ENCODE results near the gene ATOSB. TPM values are rescaled to one million over a fixed set of nuclear protein-coding genes. Genes with fewer than 3 reads are reported as not detected.

ATOSB gene
- total and polyA plus RNA-seq, 2 experiments from 2014 or later, result 16.1 to 18.3 TPM

GRCh38 chr9:35076848-35077247 is 38.8 kb downstream of the ATOSB start:
- Histone ChIP-seq H3K4me2 (no peak overlapping the region), H3K79me2 (peaks cover 20% of the 10 kb centered on the region)
- TF ChIP-seq, protein P1, sequence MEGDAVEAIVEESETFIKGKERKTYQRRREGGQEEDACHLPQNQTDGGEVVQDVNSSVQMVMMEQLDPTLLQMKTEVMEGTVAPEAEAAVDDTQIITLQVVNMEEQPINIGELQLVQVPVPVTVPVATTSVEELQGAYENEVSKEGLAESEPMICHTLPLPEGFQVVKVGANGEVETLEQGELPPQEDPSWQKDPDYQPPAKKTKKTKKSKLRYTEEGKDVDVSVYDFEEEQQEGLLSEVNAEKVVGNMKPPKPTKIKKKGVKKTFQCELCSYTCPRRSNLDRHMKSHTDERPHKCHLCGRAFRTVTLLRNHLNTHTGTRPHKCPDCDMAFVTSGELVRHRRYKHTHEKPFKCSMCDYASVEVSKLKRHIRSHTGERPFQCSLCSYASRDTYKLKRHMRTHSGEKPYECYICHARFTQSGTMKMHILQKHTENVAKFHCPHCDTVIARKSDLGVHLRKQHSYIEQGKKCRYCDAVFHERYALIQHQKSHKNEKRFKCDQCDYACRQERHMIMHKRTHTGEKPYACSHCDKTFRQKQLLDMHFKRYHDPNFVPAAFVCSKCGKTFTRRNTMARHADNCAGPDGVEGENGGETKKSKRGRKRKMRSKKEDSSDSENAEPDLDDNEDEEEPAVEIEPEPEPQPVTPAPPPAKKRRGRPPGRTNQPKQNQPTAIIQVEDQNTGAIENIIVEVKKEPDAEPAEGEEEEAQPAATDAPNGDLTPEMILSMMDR (IDR thresholded peaks at IDR 0.05; ENCODE audit: poor library complexity), result no peak
- no peak for TF ChIP-seq EZH2phosphoT487 (IDR thresholded peaks at IDR 0.05; ENCODE audit: low read depth, severe bottlenecking, unreplicated experiment)
- no peak for TF ChIP-seq EZH2 (IDR thresholded peaks at IDR 0.05; ENCODE audit: borderline replicate concordance)

GRCh38 chr9:35075358-35075757 is 40.3 kb downstream of the ATOSB start:
- WGBS (ENCODE audit: low lambda C conversion rate, missing lambda C conversion rate), result 98% methylated on average over 4 of the region's 4 CpGs
- no peaks in the 10 kb centered on the region for H3K36me3 ChIP-seq (replicated peaks; ENCODE audit: insufficient read depth, low read depth)
- no peak overlapping the region for H2AFZ ChIP-seq
- H4K20me1 ChIP-seq (ENCODE audit: insufficient read depth, poor library complexity, severe bottlenecking), result peaks cover 14% of the 10 kb centered on the region
- H3K9me3 ChIP-seq (ENCODE audit: low read depth), result no peaks in the 10 kb centered on the region
- H3K27me3 ChIP-seq, result no peaks in the 10 kb centered on the region
- H3K4me3 ChIP-seq, result no peak overlapping the region
- H3K4me2 ChIP-seq, result no peak overlapping the region
- no peak for DNase-seq (ENCODE audit: low spot score)
- no peak for TF ChIP-seq EZH2phosphoT487 (IDR thresholded peaks at IDR 0.05; ENCODE audit: low read depth, severe bottlenecking, unreplicated experiment)
- no peak for TF ChIP-seq EZH2 (IDR thresholded peaks at IDR 0.05; ENCODE audit: borderline replicate concordance)
- TF ChIP-seq, protein P1 (IDR thresholded peaks at IDR 0.05; ENCODE audit: poor library complexity), result no peak
- no peak overlapping the region for H3K27ac ChIP-seq
- H3K79me2 ChIP-seq, result peaks cover 34% of the 10 kb centered on the region
- no peaks in the 10 kb centered on the region for H3K9me2 ChIP-seq (replicated peaks; ENCODE audit: insufficient read depth)
- peaks cover 12% of the 10 kb centered on the region for H3K4me1 ChIP-seq (ENCODE audit: insufficient read depth)

More at GRCh38 chr9:35076848-35077247, 38.8 kb downstream of the ATOSB start:
- WGBS (ENCODE audit: low lambda C conversion rate, missing lambda C conversion rate), result 97% methylated on average over 4 of the region's 4 CpGs
- H3K9me3 ChIP-seq (ENCODE audit: low read depth), result no peaks in the 10 kb centered on the region
- DNase-seq (ENCODE audit: low spot score), result no peak
- H3K27ac ChIP-seq, result no peak overlapping the region
- no peaks in the 10 kb centered on the region for H3K9me2 ChIP-seq (replicated peaks; ENCODE audit: insufficient read depth)
- no peaks in the 10 kb centered on the region for H3K36me3 ChIP-seq (replicated peaks; ENCODE audit: insufficient read depth, low read depth)
- no peak overlapping the region for H2AFZ ChIP-seq
- no peak overlapping the region for H3K4me3 ChIP-seq
- H4K20me1 ChIP-seq (ENCODE audit: insufficient read depth, poor library complexity, severe bottlenecking), result no peaks in the 10 kb centered on the region
- H3K4me1 ChIP-seq (ENCODE audit: insufficient read depth), result peaks cover 6% of the 10 kb centered on the region
- H3K27me3 ChIP-seq, result no peaks in the 10 kb centered on the region

DNA sequence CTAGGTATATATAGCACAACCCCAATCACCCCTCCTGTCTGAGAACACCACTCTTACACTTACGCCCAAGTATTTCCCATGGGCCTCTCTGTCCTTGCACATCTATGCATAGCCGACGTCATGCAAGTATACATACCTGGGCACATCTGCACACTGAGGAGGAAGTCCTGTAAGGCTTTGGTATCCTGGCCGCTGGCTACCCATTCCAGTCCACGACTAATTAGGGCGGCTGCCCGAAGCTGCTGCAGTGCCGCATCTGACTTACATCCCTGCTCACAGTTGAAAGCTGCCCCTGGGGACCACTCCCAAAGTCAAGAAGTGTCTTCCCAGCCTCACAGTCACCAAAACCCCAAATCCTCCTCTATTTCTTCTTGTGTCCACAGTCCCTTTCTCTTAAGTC is 40.9 kb downstream of the ATOSB start:
- peaks cover 17% of the 10 kb centered on the region for H3K4me1 ChIP-seq (ENCODE audit: insufficient read depth)
- H3K36me3 ChIP-seq (replicated peaks; ENCODE audit: insufficient read depth, low read depth), result no peaks in the 10 kb centered on the region
- 96% methylated on average over 8 of the region's 8 CpGs for WGBS (ENCODE audit: low lambda C conversion rate, missing lambda C conversion rate)
- H3K4me2 ChIP-seq, result no peak overlapping the region
- H3K9me3 ChIP-seq (ENCODE audit: low read depth), result no peaks in the 10 kb centered on the region
- H3K27ac ChIP-seq, result no peak overlapping the region
- H2AFZ ChIP-seq, result no peak overlapping the region
- H4K20me1 ChIP-seq (ENCODE audit: insufficient read depth, poor library complexity, severe bottlenecking), result peaks cover 20% of the 10 kb centered on the region
- TF ChIP-seq, protein P1 (IDR thresholded peaks at IDR 0.05; ENCODE audit: poor library complexity), result no peak
- TF ChIP-seq EZH2 (IDR thresholded peaks at IDR 0.05; ENCODE audit: borderline replicate concordance) (no peak), EZH2phosphoT487 (IDR thresholded peaks at IDR 0.05; ENCODE audit: low read depth, severe bottlenecking, unreplicated experiment) (no peak)
- H3K9me2 ChIP-seq (replicated peaks; ENCODE audit: insufficient read depth), result no peaks in the 10 kb centered on the region
- H3K4me3 ChIP-seq, result no peak overlapping the region
- peaks cover 39% of the 10 kb centered on the region for H3K79me2 ChIP-seq
- no peaks in the 10 kb centered on the region for H3K27me3 ChIP-seq
- DNase-seq (ENCODE audit: low spot score), result no peak

GRCh38 chr9:35074141-35074540 is 41.5 kb downstream of the ATOSB start:
- Histone ChIP-seq H3K4me2 (no peak overlapping the region), H3K4me1 (ENCODE audit: insufficient read depth) (peaks cover 24% of the 10 kb centered on the region), H2AFZ (no peak overlapping the region), H3K79me2 (peaks cover 46% of the 10 kb centered on the region), H3K36me3 (replicated peaks; ENCODE audit: insufficient read depth, low read depth) (no peaks in the 10 kb centered on the region), H4K20me1 (ENCODE audit: insufficient read depth, poor library complexity, severe bottlenecking) (peaks cover 27% of the 10 kb centered on the region), H3K9me3 (ENCODE audit: low read depth) (no peaks in the 10 kb centered on the region), H3K27ac (no peak overlapping the region), H3K27me3 (no peaks in the 10 kb centered on the region), H3K4me3 (no peak overlapping the region), H3K9me2 (replicated peaks; ENCODE audit: insufficient read depth) (no peaks in the 10 kb centered on the region)
- over 99% methylated on average over 6 of the region's 6 CpGs for WGBS (ENCODE audit: low lambda C conversion rate, missing lambda C conversion rate)
- DNase-seq (ENCODE audit: low spot score), result no peak
- TF ChIP-seq EZH2phosphoT487 (IDR thresholded peaks at IDR 0.05; ENCODE audit: low read depth, severe bottlenecking, unreplicated experiment) (no peak), EZH2 (IDR thresholded peaks at IDR 0.05; ENCODE audit: borderline replicate concordance) (no peak)
- TF ChIP-seq, protein P1 (IDR thresholded peaks at IDR 0.05; ENCODE audit: poor library complexity), result no peak

Data from hepatocyte (in vitro differentiated cells).